ENCODE results near the gene CRYBA2.

CRYBA2 gene

GRCh38 chr2:218952160-218952559 is 41.1 kb downstream of the CRYBA2 start:
- DNase-seq: no peak

- no peak for DNase-seq
Measured at GRCh38 chr2:218946621-218947020, 46.6 kb downstream of the CRYBA2 start.

GRCh38 chr2:218944759-218945404 is 48.3 kb downstream of the CRYBA2 start:
- no peak for DNase-seq
